Measurements from ENCODE around the gene BTRC. TPM values are rescaled to one million over a fixed set of nuclear protein-coding genes. Genes with fewer than 3 reads are reported as not detected.

The BTRC gene
- total and polyA plus RNA-seq, 12 donors, result 9.5 to 49.9 (median 34.2) TPM

DNA sequence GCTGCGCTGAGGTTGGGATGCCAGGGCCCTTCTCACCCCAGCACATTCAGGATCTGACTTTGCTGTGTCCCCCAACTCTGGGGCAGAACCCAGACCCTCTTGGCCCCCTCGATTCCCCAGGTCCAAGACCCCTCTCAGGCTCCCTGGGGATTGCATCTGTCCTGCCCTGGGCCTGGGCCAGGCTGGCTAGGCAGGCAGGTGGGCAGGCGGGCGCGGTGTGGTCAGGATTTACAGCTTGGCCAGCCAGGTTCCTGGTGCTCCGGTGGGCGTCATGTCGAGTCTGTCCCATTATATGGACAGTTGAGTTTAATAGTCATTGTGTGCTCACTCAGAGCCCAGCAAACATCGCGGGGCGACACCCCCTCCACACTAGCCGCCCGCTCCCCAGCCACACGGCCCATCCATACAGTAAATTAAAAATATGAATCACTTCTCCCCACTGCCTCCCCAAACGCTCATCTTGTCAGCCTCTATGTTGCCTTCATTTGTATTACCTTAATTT is 210.6 kb downstream of the BTRC start:
- Histone ChIP-seq H3K36me3 (no peaks in the 10 kb centered on the region), H3K9me3 (no peaks in the 10 kb centered on the region), H3K4me1 (peaks cover 0 to 14% (median 9%) of the 10 kb centered on the region in 9 donors), H3K4me3 (no peak overlapping the region), H3K27ac (no peak overlapping the region), H3K27me3 (peaks cover 2 to 69% (median 50%) of the 10 kb centered on the region in 7 donors)
- TF ChIP-seq, protein P1, sequence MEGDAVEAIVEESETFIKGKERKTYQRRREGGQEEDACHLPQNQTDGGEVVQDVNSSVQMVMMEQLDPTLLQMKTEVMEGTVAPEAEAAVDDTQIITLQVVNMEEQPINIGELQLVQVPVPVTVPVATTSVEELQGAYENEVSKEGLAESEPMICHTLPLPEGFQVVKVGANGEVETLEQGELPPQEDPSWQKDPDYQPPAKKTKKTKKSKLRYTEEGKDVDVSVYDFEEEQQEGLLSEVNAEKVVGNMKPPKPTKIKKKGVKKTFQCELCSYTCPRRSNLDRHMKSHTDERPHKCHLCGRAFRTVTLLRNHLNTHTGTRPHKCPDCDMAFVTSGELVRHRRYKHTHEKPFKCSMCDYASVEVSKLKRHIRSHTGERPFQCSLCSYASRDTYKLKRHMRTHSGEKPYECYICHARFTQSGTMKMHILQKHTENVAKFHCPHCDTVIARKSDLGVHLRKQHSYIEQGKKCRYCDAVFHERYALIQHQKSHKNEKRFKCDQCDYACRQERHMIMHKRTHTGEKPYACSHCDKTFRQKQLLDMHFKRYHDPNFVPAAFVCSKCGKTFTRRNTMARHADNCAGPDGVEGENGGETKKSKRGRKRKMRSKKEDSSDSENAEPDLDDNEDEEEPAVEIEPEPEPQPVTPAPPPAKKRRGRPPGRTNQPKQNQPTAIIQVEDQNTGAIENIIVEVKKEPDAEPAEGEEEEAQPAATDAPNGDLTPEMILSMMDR (IDR thresholded peaks at IDR 0.05), result no peak
- intact Hi-C loops (cut with DNase I), result loop anchor here in 8 of 10 donors (10.0 kb wide), 4 partner anchors 260 to 290 kb away; no protein-coding TSS in a partner anchor
- ATAC-seq (no peak), DNase-seq (no peak)
- 88 to 91% methylated on average over 15 of the region's 15 CpGs for WGBS, 2 donors

- 86 to 87% methylated on average over 5 of the region's 5 CpGs for WGBS, 2 donors
- Histone ChIP-seq H3K9me3 (no peaks in the 10 kb centered on the region), H3K4me1 (peaks cover 5 to 22% (median 16%) of the 10 kb centered on the region in 9 donors), H3K27me3 (peaks cover 7 to 75% (median 55%) of the 10 kb centered on the region in 7 donors), H3K27ac (no peak overlapping the region), H3K36me3 (no peaks in the 10 kb centered on the region), H3K4me3 (no peak overlapping the region)
- intact Hi-C loops (cut with DNase I), result loop anchor here in 8 of 10 donors (5.0 to 10.0 kb wide), 6 partner anchors 261 to 348 kb away; no protein-coding TSS in a partner anchor
- TF ChIP-seq, protein P1 (IDR thresholded peaks at IDR 0.05), result no peak
- DNase-seq (no peak), ATAC-seq (no peak)
Observed at GRCh38 chr10:101565370-101565900, 211.5 kb downstream of the BTRC start.

DNA sequence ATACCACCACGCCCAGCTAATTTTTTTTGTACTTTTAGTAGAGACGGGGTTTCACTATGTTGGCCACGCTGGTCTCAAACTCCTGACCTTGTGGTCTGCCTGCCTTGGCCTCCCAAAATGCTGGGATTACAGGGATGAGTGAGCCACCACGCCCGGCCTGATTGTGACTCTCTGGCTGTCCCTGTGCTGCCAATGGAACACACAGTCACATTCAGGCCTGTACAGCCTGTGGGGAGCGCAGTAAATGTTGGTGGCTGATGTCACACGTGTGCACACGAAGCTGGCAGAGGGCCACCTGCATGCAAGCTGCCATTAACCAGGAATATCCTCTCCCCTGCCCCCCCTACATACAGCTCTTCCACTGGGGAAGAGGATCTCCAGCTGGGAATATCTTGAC is 212.0 kb downstream of the BTRC start:
- H3K9me3 ChIP-seq, result no peaks in the 10 kb centered on the region
- no peak overlapping the region for H3K27ac ChIP-seq
- peak overlapping the region in 2 of 10 donors; percentile 19 to 42 for H3K4me3 ChIP-seq
- TF ChIP-seq, protein P1 (IDR thresholded peaks at IDR 0.05), result no peak
- no peaks in the 10 kb centered on the region for H3K36me3 ChIP-seq
- peaks cover 8 to 27% (median 21%) of the 10 kb centered on the region in 9 donors for H3K4me1 ChIP-seq
- H3K27me3 ChIP-seq, result peaks cover 7 to 75% (median 55%) of the 10 kb centered on the region in 7 donors
- ATAC-seq (no peak), DNase-seq (no peak)
- 59 to 62% methylated on average over 8 of the region's 8 CpGs for WGBS, 2 donors
- intact Hi-C loops (cut with DNase I), result loop anchor here in 8 of 10 donors (5.0 to 10.0 kb wide), 6 partner anchors 261 to 349 kb away; no protein-coding TSS in a partner anchor

- H3K27me3 ChIP-seq, result peaks cover 7 to 75% (median 55%) of the 10 kb centered on the region in 7 donors
- peak in 1 of 8 donors; percentile 23 for ATAC-seq
Observed at GRCh38 chr10:101566333-101567164, 212.6 kb downstream of the BTRC start.

More at GRCh38 chr10:101566333-101567164, 212.6 kb downstream of the BTRC start:
- H3K9me3 ChIP-seq, result no peaks in the 10 kb centered on the region
- H3K27ac ChIP-seq, result no peak overlapping the region
- WGBS, 2 donors, result 8 to 10% methylated on average over 59 of the region's 59 CpGs
- TF ChIP-seq, protein P1 (IDR thresholded peaks at IDR 0.05), result no peak
- intact Hi-C loops (cut with DNase I), result loop anchor here in 8 of 10 donors (5.0 to 10.0 kb wide), 6 partner anchors 262 to 349 kb away; no protein-coding TSS in a partner anchor
- no peak for DNase-seq
- H3K4me1 ChIP-seq, result peaks cover 8 to 30% (median 21%) of the 10 kb centered on the region in 9 donors
- no peaks in the 10 kb centered on the region for H3K36me3 ChIP-seq
- H3K4me3 ChIP-seq, result peak overlapping the region in 9 of 10 donors; percentile 12 to 42 (median 36)
